Measurements from ENCODE around the gene ARHGAP44.

DNA sequence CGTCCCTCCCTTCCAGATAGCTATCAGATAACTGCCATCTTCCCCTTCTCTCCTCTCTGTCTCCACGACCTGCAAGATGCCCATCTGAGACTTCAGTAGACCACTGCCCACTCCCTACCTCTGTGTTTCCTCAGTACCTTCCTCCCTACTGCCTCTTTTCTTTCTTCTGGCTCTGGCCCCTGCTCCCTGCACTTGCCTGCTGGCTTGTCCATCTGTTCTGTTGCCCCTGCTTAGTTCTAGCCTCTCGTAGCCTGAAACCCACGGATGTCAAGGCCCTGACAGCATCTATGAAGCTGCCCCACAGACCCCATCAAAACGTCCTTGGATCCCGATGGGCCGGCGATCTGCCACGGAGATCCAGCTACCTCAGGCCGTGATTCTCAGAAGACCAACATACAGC, 175.5 kb downstream of the ARHGAP44 start:
- TF ChIP-seq BHLHE40 (IDR thresholded peaks at IDR 0.05; ENCODE audit: borderline replicate concordance) (no peak), TARDBP (IDR thresholded peaks at IDR 0.05) (no peak), HDGF (IDR thresholded peaks at IDR 0.05; ENCODE audit: borderline replicate concordance) (no peak)
- TF ChIP-seq, protein P1, sequence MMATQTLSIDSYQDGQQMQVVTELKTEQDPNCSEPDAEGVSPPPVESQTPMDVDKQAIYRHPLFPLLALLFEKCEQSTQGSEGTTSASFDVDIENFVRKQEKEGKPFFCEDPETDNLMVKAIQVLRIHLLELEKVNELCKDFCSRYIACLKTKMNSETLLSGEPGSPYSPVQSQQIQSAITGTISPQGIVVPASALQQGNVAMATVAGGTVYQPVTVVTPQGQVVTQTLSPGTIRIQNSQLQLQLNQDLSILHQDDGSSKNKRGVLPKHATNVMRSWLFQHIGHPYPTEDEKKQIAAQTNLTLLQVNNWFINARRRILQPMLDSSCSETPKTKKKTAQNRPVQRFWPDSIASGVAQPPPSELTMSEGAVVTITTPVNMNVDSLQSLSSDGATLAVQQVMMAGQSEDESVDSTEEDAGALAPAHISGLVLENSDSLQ (IDR thresholded peaks at IDR 0.05) = no peak

All from HEK293T (cell line).